GM23338 (cell line): ENCODE data around the gene ZNF398.

Experiments used
- POLR2AphosphoS5 ChIP-seq: IDR thresholded peaks from 2 replicates; pipeline ENCODE4 v1.6.1; 2016; ENCODE audit warnings: antibody characterized with exemption, low read depth
- TF ChIP-seq, protein P1 (sequence below), 2 experiments: fragments of 200-600 bp in 1 of 2; sonication (generic) in 1 of 2; conservative IDR thresholded peaks; 2 replicates each; pipeline versions ENCODE4 v1.5.1 to v1.6.1; 2016 to 2017; ENCODE audit warnings: antibody characterized with exemption in 2 of 2, low read depth in 2 of 2, mild to moderate bottlenecking in 2 of 2, moderate library complexity in 1 of 2
- TF ChIP-seq, protein P2 (sequence below): IDR thresholded peaks from one replicate; pipeline ENCODE4 v1.6.1; 2018; ENCODE audit warnings: antibody characterized with exemption; ENCODE audit not compliant: unreplicated experiment

DNA sequence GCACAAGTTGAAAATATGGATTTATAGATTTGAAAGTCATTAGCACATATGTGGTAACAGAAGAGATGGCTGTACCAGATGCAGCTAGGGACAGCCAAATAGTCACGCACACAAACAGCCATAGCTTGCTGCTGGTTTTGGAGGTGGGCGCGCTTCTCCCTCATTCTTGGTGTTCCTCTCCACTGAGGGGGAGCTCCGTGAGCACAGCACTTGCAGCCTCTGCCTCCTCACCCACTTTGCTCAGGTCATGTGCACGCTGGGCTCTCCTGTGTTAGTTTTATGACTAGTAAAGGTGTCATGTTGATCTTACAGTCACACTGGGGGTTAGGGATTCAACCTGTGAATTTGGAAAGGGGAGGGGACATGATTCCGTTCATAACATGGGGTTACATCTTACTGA is 48.2 kb upstream of the ZNF398 start:
- TF ChIP-seq, protein P1, sequence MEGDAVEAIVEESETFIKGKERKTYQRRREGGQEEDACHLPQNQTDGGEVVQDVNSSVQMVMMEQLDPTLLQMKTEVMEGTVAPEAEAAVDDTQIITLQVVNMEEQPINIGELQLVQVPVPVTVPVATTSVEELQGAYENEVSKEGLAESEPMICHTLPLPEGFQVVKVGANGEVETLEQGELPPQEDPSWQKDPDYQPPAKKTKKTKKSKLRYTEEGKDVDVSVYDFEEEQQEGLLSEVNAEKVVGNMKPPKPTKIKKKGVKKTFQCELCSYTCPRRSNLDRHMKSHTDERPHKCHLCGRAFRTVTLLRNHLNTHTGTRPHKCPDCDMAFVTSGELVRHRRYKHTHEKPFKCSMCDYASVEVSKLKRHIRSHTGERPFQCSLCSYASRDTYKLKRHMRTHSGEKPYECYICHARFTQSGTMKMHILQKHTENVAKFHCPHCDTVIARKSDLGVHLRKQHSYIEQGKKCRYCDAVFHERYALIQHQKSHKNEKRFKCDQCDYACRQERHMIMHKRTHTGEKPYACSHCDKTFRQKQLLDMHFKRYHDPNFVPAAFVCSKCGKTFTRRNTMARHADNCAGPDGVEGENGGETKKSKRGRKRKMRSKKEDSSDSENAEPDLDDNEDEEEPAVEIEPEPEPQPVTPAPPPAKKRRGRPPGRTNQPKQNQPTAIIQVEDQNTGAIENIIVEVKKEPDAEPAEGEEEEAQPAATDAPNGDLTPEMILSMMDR (conservative IDR thresholded peaks at IDR 0.05; ENCODE audit: low read depth in 2 of 2): no peak
- no peak for TF ChIP-seq POLR2AphosphoS5
- TF ChIP-seq, protein P2, sequence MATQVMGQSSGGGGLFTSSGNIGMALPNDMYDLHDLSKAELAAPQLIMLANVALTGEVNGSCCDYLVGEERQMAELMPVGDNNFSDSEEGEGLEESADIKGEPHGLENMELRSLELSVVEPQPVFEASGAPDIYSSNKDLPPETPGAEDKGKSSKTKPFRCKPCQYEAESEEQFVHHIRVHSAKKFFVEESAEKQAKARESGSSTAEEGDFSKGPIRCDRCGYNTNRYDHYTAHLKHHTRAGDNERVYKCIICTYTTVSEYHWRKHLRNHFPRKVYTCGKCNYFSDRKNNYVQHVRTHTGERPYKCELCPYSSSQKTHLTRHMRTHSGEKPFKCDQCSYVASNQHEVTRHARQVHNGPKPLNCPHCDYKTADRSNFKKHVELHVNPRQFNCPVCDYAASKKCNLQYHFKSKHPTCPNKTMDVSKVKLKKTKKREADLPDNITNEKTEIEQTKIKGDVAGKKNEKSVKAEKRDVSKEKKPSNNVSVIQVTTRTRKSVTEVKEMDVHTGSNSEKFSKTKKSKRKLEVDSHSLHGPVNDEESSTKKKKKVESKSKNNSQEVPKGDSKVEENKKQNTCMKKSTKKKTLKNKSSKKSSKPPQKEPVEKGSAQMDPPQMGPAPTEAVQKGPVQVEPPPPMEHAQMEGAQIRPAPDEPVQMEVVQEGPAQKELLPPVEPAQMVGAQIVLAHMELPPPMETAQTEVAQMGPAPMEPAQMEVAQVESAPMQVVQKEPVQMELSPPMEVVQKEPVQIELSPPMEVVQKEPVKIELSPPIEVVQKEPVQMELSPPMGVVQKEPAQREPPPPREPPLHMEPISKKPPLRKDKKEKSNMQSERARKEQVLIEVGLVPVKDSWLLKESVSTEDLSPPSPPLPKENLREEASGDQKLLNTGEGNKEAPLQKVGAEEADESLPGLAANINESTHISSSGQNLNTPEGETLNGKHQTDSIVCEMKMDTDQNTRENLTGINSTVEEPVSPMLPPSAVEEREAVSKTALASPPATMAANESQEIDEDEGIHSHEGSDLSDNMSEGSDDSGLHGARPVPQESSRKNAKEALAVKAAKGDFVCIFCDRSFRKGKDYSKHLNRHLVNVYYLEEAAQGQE: no peak
